CD4-positive, alpha-beta T cell treated with Interleukin-10 for 1 hour (primary cell): ENCODE measurements around the gene SLC37A1.
"Not testable (repeated sequence)": the region's sequence is repeated elsewhere in the genome, so short reads cannot be mapped to it uniquely, and the experiment has no call there.

Experiments
- DNase-seq: peaks from one replicate; pipeline ENCODE4 v3.0.0-alpha.2; 2020

Gene SLC37A1

GRCh38 chr21:42622284-42622683, 108.6 kb downstream of the SLC37A1 start:
- no peak for DNase-seq

DNA sequence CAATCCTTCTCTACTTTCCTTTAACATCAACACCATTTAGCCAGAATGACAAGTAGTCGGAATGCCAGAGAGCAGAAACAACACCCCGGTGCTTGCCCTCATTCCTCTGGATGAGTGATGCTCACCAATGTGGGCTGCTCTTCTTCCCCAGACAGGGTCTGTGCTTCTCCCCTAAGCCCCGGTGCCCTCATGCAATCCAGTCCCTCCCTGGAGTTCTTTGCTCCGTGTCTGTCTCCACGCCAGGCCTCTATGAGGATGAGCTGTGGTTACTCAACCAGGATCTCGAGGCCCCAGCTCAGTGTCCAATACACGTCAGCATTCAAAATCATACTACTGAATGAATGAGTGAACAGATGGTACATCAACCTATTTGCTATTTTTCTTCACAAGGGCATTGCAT, 110.0 kb downstream of the SLC37A1 start:
- DNase-seq: no peak

- DNase-seq: no peak
Measured at GRCh38 chr21:42624095-42624790, 110.6 kb downstream of the SLC37A1 start.

GRCh38 chr21:42624936-42625335, 111.3 kb downstream of the SLC37A1 start:
- no peak for DNase-seq

GRCh38 chr21:42626171-42626570, 112.5 kb downstream of the SLC37A1 start:
- DNase-seq: no peak

DNA sequence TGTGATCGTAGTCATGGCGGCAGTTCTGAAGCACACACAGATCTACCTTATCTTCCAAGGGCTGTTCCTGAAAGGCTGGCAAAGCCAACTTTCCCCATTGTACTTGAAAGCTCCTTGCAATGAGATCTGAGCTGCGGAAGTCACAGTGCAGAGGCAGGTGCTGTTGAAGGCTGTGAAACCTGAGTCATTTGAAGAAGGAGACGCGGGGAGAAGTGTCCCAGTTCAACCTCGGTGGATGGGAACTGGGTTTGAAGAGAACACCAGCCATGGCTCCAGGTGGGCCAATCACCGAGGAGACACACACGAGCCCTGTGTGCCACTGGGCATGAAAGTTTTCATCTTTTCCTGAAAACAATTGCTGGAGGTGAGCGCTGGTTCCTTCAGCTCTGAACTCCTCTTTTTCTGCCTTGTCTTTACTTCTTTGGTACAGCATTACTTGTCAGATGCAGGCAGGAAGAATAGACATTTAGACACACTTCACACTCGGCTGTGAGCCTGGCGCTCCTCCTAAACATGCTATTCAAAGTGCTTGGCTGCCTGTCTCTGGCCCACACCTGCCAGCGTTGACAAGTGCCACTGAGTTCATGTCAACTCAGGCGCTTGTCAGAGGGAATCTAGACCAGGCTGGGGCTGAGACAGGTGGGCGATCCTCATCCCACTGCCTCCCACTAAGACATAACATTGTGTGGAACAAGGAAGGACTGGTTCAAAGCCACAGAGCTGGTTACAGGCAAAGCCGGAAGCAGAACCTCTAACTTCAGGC, 114.1 kb downstream of the SLC37A1 start:
- no peak for DNase-seq

DNA sequence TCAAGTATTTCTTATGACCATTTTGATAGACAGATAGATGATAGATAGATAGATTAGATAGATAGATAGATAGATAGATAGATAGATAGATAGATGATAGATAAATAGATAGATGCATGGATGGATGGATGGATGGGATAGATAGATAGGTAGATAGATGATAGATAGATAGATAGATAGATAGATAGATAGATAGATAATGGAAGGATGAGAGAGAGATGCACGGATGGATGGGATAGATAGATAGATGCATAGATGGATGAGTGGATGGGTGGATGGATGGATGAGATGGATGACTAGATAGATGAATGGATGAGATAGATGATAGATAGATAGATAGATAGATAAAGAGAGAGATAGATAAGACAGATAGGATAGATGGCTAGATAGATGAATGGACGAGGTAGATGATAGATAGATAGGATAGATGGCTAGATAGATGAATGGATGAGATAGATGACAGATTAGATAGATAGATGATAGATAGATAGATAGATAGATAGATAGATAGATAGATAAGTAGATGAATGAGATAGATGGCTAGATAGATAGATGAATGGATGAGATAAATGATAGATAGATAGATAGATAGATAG, 114.9 kb downstream of the SLC37A1 start:
- not testable (repeated sequence) for DNase-seq

DNA sequence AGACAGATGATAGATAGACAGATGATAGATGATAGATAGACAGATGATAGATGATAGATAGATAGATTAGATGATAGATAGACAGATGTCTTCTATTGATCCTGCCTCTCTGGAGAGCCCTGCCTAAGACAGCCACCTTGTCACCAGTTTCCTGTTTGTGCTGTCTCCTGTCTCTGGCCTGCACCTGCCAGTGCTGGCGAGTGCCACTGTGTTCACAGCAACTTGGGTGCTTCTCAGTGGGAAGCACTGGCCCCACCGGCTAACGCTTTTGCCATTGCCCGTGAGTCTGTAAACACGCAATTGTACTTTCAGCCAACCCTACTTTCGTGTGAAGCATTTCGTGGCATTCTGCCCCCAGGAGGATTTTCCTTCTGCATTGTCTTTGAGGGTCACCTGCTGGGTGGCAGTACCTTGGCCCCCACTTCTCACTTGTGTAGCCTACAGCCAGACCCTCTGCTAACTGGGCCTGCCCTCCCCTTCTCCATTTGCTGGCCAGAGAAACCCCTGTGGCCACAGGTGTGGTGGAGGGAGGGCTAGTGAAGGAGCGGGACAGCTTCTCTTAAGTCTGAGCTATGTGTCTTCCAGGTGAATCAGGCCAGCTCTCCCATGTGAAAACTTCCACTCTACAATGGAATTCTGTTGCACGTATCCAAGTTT, 116.4 kb downstream of the SLC37A1 start:
- DNase-seq: no peak

DNA sequence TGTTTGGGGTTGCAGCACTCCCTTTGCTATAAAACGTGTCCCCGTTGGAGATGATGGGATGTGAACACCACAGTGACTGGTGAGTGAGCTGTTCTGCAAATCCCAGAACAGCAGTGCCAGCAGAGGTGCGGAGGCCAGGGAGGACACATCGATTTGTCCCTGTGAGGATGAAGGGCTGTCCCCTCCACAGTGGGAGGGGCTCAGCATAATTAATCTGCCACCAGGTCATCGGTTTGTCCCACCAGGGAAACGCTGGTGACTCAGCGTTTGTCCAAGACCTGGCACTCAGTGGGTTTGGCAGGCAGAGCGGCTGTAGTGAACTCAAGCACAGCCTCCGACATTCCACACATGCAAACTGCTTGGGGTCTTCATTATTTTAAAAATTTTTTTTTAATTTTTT, 117.0 kb downstream of the SLC37A1 start:
- no peak for DNase-seq
